CD4-positive, alpha-beta T cell treated with Interleukin-6 for 4 hours (primary cell): ENCODE results near the gene PAX2.

Experiments used
- DNase-seq: peaks from one replicate; pipeline ENCODE4 v3.0.0-alpha.2; 2020; ENCODE audit warnings: mixed read lengths

Gene PAX2

DNA sequence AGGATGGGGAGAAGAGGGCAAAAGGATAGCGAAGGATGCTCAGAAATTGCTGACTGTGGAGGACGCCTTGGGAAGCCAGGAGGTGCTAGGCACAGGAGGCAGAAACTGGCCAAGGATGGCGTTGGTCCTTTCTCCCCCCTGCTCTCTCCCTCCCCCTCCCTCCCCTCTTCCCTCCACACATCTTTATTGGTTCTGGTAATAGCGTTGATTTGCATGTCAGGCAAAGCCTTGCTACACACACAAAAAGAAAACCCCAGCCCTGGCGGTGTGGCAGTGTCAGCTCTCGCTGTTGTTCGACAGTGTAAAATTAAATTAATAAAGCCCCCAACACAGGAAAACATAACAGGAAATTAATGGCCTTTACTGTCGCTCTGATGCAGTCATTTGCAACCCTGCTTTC is 47.2 kb downstream of the PAX2 start:
- DNase-seq: no peak

GRCh38 chr10:100793055-100793454 is 47.7 kb downstream of the PAX2 start:
- DNase-seq: no peak

GRCh38 chr10:100799881-100800280 is 54.5 kb downstream of the PAX2 start:
- no peak for DNase-seq

DNA sequence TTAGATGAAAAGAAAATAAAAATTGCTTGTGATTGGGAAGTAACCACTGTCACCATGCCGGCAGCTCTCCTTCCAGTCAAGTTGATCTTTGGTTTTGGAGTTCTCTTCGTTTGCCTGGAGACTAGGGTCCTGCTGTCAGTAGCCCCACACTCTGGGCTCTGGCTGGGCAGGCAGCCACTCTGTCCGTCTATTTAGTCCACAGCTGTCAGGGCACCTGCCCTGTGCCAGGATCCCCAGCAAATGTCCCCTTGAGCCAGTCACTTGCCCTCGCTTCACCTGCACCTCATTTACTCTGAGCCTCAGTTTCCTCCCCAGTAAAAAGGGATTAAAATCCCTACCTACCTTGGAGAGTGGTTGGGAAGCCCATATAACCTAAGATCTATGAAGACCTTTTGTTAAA is 55.5 kb downstream of the PAX2 start:
- no peak for DNase-seq

DNA sequence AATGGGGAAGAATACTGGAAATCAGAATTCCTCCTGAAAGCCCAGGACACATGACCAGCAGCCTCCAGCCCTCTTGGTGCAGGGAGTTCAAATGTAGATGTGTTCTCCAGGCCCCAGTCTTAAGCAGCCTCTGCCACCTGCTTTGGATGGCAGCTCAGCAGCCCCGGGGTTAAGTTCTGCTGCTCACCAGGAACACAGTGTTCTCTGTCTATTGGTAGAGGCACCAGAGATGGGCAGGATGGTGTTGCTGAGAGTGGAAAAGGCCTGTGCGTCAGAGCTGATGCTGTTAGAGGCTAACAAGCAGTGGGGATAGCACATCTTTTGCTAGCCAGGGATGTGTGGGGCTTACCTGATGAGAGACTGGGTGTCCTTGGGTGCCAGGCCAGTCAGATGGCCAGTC is 56.8 kb downstream of the PAX2 start:
- no peak for DNase-seq

DNA sequence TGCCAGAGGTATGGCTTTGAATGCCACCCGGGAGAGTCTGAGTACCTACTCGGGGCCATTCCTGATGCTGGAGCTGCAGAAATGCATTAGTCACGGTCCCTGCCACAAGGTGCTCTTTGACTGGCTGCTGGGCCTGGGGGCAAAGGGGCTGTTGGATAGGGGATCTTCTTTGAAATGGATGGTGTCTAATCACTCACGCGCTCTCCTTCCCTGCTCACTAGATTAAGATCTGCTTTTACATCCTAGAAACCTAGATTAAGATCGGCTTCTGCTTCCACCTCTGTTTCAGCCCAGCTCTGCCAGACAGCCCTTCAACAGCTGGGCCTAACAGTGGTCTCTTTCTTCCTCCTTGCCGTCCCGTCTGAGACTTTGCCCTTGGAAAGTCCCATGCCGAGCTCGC is 57.2 kb downstream of the PAX2 start:
- no peak for DNase-seq

DNA sequence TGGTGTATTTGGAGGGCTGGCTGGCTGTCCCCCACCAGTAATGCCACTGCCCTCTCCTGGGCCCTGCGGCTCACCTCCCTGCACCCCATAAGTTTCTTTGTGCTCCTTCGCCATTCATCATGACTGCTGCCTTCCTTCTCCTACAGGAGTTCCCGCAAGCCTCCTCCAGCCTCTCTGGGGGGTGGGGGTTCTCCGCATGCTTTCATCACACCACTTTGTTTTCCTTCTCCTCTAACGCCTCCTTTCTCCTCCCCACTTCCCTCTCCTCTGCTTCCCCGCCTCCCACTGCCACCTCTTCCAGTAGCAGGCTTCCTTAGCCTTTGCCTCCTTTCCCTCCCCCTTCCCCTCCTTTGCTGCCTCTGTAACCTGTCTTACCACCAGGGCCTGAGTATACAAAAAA is 58.1 kb downstream of the PAX2 start:
- no peak for DNase-seq

DNA sequence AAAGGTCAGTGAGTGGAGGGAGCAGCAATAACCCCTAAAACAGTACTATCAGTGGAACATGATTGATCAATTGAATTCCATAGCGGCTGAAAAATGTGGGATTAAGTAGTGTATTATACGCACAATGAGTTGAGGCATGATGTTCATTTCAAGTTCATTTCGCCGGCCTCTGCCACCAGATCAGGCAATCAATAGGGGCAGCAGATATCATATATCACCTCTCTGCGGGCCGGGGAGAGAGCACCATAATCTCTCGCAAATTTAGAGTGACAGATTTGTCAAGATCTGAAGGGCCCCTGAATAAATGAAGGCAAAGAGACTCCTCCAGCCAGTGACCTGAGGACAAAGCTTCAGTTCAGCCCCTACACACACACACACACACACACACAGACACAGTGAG is 58.5 kb downstream of the PAX2 start:
- no peak for DNase-seq

DNA sequence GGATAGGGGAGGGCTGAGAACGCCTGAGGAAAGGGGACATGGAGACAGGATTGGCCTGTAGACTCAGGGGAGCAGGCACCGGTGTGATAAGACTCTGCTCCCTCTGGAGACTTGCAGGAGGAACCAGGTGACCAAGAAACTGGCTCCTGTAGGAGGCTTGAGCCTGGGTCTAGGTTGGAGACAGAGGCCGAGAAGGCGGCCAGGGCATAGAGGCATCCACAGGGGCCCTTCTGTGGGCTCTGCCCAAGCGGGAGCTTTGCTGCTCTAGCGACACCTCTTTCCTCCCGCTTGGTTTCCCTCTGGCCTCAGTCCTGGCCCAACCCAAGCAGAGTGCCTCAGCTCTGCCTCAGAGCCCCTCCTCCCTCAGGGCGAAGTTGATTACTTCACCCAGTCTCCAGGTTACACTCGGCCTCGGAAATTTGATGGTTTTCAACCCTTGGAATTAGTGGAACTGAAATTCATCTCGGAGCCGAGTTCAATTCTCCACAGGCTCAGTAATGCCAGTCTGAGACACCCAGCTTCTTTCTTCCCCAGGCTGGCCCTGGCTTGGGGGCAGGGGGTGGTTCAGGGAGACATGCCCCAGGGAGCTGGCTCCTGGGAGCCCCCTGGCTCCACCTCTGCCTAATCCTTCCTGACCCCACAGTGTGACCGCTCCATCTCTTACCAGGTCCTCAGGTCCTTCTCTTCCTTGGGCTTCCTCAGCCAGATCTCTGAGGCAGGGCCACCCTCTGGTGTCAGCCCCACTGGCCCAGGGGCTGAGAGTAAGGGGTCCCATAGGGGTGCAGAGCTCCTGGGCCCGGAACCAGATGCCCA is 60.4 kb downstream of the PAX2 start:
- no peak for DNase-seq

DNA sequence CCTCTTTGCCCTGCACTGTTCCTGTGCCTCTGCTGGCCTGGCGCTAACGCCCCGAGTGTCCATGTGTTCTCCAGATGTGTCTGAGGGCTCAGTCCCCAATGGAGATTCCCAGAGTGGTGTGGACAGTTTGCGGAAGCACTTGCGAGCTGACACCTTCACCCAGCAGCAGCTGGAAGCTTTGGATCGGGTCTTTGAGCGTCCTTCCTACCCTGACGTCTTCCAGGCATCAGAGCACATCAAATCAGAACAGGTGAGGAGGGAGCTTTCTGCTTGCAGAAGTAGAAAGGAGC is 60.9 kb downstream of the PAX2 start:
- DNase-seq: no peak

- no peak for DNase-seq
Observed at GRCh38 chr10:100807241-100807951, 62.0 kb downstream of the PAX2 start.

DNA sequence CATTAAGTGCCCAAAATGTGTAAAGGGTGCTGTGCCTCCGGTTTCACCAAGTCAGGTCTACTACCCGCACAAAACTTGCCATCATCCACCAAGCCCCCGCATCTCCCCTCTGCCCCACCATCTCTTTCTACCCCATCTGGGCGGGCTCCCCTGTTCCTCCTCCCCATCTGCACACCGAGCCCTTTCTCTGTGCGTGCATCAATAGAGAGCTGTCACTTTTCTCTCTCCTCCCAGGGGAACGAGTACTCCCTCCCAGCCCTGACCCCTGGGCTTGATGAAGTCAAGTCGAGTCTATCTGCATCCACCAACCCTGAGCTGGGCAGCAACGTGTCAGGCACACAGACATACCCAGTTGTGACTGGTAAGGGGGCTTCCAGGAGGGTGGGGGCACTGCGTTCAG is 63.5 kb downstream of the PAX2 start:
- DNase-seq: no peak

DNA sequence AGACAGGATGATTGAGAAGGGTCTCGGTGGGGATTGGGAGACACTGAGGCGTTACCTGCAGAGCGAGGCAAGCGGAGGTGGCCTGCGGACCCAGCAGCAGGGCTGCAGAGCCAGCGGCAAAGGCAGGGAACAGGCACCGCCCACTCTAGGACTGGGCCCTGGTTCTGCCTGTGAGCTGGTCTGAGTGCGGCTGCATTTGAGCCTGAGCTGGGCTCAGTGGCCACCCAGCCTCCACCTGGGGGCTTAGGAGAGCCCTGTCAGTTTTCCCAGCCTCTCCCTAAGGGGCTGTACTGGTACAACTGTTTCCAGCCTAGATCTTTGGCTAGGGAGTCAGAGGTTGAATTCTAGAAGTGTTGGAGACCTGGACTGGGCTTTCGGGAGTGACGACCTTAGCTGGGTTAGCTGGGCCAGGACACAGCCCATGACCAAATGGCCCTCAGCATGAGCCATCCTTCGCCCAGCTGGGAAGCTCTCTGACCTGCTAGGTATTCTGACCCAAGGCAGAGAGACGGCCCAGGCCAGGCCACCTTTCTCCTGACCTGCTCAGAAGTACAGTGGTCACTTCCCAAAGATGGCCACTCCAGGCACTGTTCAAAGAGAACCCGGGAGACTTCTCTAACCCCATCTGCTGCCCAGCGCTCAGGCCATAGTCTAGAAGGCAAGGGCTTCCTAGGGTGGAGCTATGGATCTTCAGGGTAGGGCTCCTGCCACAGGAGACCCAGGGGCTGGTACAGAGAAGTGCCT is 64.9 kb downstream of the PAX2 start:
- no peak for DNase-seq

DNA sequence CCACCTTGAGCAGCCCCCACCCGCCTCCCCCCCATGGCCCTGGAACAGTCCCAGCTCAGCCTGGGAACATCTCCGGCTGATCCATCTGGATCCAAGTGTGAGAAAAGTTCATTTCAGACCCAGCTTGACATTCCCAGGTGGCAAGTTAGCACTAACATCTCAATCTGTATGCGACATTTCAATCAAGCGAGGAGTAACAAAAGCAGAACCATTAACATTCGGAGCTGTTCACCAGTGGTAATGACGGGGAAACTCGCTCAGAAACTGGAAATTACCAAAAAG is 65.4 kb downstream of the PAX2 start:
- no peak for DNase-seq

- no peak for DNase-seq
Observed at GRCh38 chr10:100811261-100811660, 65.9 kb downstream of the PAX2 start.

DNA sequence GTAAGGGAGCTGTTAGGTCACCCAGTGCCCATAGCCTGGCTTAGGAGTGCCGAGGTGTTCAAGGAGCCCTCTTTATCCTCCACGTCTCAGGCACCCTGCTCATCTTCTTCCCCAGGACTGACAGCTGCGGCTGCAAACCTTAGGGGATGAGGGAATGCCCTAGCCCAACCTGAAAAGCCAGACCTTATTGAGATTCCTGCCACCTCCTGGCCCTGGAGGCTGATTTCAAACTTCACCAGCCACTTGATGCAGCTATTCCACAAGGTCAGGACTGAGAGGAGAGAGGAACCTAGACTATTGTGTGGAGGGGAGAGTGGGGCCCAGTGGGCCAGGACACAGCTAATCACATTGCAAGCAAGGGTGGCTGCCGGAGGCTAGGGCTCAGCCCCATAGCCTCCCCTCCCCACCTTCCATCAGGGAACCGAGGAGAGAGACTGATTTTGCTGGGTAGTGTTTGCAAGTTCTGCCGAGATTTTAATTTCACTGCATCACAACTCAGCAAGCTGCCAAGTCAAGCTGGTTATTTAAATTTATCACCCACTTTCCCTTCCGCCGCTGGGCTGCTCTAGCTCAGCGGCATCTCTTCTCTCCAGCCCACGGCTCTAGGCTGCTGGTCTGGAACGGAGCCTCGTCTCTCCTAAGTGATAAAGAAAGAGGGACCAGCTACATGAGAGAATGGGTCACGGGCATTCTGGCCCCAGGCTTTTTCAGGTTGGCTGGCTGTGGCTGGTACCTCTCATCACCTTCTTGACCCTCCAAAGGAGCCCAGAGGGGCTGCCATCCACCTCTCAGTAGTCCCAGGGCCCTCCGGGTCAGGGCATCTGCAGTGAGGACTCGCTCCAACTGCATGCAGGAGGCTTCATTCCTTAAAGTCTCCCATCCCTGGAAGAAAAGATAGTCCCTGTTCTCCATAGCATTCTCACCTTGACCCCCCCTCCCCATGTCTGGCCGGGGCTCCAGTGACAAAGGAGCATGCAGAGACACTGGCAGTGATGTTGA is 66.7 kb downstream of the PAX2 start:
- DNase-seq: no peak

GRCh38 chr10:100812978-100813377 is 67.6 kb downstream of the PAX2 start:
- DNase-seq: no peak

- DNase-seq: no peak
Observed at GRCh38 chr10:100814751-100815474, 69.5 kb downstream of the PAX2 start.

- DNase-seq: no peak
Observed at GRCh38 chr10:100816671-100817070, 71.3 kb downstream of the PAX2 start.

GRCh38 chr10:100817268-100817839 is 72.0 kb downstream of the PAX2 start:
- no peak for DNase-seq

- DNase-seq: no peak
Observed at GRCh38 chr10:100819424-100819823, 74.0 kb downstream of the PAX2 start.

DNA sequence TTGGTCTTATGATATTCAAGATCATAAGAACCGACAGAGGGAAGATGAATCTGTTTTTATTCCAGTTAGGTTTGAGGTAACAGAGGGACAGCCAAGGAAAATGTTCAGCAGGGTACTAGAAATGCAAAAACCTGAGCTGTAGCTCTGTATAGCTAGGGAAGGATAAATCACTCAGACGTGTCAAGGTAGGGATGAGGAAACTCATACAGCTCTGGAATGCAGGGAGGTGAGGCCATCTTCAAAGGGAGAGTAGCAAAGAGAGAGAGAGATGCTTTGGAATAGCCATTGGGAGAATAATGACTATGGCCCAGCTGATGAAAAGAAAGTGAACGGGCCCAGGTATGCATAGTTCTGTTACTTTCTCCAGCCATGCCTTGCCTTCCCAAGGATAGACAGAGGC is 77.8 kb downstream of the PAX2 start:
- no peak for DNase-seq
